Mesenteric fat pad (tissue), 1 donor: ENCODE data around the gene ASPM. TPM values are rescaled to one million over a fixed set of nuclear protein-coding genes. Genes with fewer than 3 reads are reported as not detected.
A peak's percentile ranks its signal among the peaks of the same experiment; 100 is the strongest.

Experiments
- DNase-seq: peaks from one replicate; pipeline ENCODE4 v3.0.0-alpha.2; 2020; ENCODE audit warnings: low spot score
- long read RNA-seq: library from polyadenylated mRNA; unstranded; transcript quantifications from one replicate; pipeline ENCODE4 v2.0.0, GENCODE V29; 2020
- total RNA-seq: library from RNA; stranded (reverse); fragmentation: NEBNext Ultra II Directional; extraction: Animal tissue kit (Norgen Biotek cat#: 25700); gene quantifications from one replicate; pipeline ENCODE4 v1.2.1, GENCODE V29; 2021
- donor health status: DM: yes; HTN: yes; CAD: no.

ASPM gene
- 0.10 TPM for total RNA-seq
- long read RNA-seq = 0 reads

GRCh38 chr1:197146101-197147095 lies at the start of gene ASPM:
Gene ASPM, minus strand, starts transcription at chr1:197146669. Its CDS starts 232 bp downstream, at chr1:197146437.
- peak; percentile 96 for DNase-seq

GRCh38 chr1:197195100-197195499 lies 48.6 kb upstream of the ASPM start:
- DNase-seq = no peak

GRCh38 chr1:197184190-197184589 lies 37.7 kb upstream of the ASPM start:
- DNase-seq = no peak

- no peak for DNase-seq
These were observed 36.8 kb upstream of the ASPM start for GRCh38 chr1:197183195-197183748.

GRCh38 chr1:197182716-197183115 lies 36.2 kb upstream of the ASPM start:
- DNase-seq = no peak

- DNase-seq = no peak
These were observed 35.5 kb upstream of the ASPM start for GRCh38 chr1:197181982-197182381.

GRCh38 chr1:197180252-197180878 lies 33.9 kb upstream of the ASPM start:
- no peak for DNase-seq

GRCh38 chr1:197178998-197179397 lies 32.5 kb upstream of the ASPM start:
- no peak for DNase-seq

- DNase-seq = no peak
These were observed 28.3 kb upstream of the ASPM start for GRCh38 chr1:197174818-197175217.

GRCh38 chr1:197173571-197174507 lies 27.4 kb upstream of the ASPM start:
- no peak for DNase-seq

- no peak for DNase-seq
These were observed 25.1 kb upstream of the ASPM start for GRCh38 chr1:197171531-197171930.

GRCh38 chr1:197170538-197170937 lies 24.1 kb upstream of the ASPM start:
- no peak for DNase-seq

GRCh38 chr1:197159461-197159860 lies 13.0 kb upstream of the ASPM start:
- no peak for DNase-seq

- no peak for DNase-seq
These were observed 10.2 kb upstream of the ASPM start for GRCh38 chr1:197156692-197157091.

- DNase-seq = no peak
These were observed 6.2 kb upstream of the ASPM start for GRCh38 chr1:197152662-197153061.

- DNase-seq = no peak
These were observed 4.7 kb upstream of the ASPM start for GRCh38 chr1:197151185-197151584.

- no peak for DNase-seq
These were observed 4.0 kb upstream of the ASPM start for GRCh38 chr1:197150336-197151005.

- no peak for DNase-seq
These were observed 2.9 kb upstream of the ASPM start for GRCh38 chr1:197149340-197149739.

GRCh38 chr1:197145446-197146024 lies 934 bp downstream of the ASPM start:
- no peak for DNase-seq
